Measurements from ENCODE around the gene FAM193A.

DNA sequence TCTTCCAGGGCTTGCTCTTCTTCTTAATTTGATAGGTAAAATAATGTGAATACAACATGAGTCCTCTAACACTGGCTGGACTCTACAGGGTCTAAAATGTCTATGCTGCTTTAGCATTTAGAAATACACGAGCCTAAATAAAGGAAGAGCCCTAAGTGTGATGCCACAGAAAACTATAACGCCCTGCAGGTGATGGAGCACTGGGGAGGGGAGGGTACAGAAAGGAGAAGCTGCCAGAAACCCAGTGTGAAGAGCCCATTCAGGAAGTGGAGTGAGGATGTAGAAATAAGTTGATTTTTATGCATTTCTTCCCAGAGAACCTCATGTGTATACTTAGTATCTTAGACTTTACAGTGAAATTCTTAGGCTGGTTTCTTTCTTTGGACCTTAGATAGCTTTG is 136.3 kb downstream of the FAM193A start:
- TF ChIP-seq CTCF (IDR thresholded peaks at IDR 0.05; ENCODE audit: insufficient read depth, low read depth, low read length) (no peak), EZH2 (IDR thresholded peaks at IDR 0.05; ENCODE audit: insufficient read depth, low read length) (no peak)
